Epidermal melanocyte (primary cell): Measurements from ENCODE around the gene ADK.

Experiments used
- DNase-seq: peaks from one replicate; pipeline ENCODE4 v3.0.0; 2011; ENCODE audit warnings: low spot score; ENCODE audit not compliant: insufficient read length

The ADK gene

DNA sequence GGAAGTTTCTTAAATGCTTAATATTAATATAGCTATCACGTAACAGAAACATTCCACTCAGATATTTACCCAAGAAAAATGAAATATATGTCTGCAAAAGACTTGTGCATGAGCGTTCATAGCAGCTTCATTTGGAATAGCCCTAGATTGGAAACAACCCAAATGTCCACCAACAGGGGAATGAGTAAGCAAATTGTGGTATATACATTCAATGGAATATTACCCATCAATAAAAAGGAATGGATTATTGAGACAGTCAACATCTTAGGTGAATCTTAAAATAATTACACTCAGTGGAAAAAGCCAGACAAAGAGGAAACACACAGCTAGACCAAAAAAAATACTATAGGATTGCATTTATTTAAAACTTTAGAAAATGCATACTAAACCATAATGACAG is 585.0 kb downstream of the ADK start:
- no peak for DNase-seq

DNA sequence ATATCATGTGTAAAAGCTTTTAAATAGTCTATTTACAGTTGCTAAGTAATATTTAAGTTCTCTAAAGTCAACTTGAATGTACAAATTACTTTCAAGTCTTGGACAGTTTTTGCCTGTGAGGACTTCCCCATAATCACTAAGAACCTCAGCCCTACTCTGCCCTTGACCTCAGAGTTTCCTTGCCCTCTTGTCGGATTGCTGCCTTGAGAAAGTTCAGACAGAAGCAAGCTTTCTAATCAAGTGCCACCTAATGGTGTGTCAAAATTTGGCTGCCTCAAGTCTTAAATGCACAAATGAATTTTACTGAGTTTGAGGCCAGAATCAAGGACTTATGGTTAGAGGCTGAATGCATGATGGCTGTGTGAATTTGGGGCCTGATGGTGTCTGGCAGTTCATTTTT is 587.0 kb downstream of the ADK start:
- no peak for DNase-seq

DNA sequence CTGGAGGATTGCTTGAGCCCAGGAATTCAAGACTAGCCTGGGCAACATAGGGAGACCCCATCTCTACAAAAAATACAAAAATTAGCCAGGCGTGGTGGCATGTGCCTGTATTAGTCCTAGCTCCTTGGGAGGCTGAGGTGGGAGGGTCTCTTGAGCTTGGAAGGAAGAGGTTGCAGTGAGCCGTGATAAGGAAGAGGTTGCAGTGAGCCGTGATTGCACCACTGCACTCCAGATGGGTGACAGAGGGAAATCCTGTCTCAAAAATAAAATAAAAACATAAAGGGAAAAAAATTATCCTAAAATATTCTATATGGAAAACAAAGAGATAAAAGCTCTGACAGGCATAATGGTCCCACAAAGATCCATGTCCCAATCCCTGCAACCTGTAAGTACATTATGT is 587.5 kb downstream of the ADK start:
- no peak for DNase-seq

DNA sequence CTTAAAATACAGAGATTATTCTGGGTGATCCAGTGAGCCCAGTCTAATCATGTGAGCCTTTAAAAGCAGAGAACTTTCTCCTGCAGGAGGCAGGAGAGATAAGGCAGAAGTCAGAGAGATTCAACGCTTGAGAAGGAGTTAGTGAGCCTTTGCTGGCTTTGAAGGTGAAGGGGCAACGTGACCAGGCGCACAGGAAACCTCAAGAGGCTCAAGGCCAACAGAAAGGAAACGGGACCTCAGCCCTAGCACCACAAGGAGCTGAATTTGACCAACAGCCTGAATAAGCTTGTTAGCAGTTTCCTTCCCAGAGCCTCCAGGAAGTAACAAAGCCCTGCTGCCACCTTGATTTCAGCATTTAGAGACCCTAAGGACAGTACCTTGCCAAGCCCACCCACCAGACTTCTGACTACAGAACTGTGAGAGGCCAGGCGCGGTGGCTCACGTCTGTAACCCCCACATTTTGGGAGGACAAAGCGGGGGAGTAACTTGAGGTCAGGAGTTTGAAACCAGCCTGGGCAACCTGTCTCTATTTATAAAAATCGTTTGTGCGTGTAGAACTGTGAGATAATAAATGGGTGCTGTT is 588.1 kb downstream of the ADK start:
- DNase-seq: no peak

DNA sequence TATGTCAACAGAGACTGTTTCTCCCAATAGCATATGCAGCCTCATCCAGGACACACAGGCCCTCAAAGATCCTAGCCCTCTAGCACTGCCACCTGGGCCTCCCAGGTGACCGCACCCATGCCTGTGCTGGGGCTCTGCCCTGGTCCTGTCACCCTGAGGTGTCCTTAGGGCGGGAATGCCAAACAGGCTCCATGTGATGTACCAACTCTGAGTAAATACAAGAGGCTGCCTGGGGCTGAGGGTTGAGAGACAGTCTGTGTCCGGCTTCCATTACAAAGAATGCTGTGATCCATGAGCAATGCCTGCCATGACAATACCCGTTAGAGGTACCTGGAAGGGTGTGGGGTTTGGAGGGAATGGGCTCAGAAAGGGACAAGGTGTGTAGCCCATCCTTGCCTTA is 592.4 kb downstream of the ADK start:
- no peak for DNase-seq

DNA sequence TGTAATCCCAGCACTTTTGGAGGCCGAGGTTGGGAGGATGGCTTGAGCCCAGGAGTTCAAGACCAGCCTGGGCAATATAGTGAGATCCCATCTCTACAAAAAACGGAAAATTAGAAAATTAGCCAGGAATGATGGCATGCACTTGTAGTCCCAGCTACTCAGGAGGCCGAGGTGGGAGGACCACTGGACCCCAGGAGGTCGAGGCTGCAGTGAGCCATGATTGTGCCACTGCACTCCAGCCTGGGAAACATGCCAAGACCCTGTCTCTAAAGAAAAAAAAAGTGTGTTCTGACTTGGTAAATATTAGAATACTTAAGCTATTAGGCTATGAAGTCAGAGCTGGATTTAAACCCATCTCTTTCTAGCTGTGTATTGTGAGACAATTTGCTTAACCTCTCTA is 594.4 kb downstream of the ADK start:
- DNase-seq: no peak

DNA sequence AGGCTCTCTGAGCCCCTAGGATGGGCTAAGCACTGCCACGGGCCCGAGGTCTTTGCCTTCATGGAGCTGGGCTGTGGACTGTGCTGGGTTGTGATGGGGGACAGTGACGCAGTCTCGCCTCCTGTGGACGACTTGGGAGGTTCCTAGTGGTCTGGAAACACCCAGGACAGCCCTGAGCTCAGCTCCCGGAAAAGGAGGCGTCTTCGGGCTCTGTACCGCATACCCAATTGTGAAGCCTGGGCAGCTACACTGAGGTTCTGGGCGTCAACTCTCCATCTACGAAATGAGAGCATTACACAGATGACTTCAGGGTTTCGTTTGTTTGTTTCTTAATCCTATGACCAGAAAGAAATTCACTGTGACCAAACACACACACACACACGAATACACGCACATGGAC is 595.8 kb downstream of the ADK start:
- DNase-seq: no peak

DNA sequence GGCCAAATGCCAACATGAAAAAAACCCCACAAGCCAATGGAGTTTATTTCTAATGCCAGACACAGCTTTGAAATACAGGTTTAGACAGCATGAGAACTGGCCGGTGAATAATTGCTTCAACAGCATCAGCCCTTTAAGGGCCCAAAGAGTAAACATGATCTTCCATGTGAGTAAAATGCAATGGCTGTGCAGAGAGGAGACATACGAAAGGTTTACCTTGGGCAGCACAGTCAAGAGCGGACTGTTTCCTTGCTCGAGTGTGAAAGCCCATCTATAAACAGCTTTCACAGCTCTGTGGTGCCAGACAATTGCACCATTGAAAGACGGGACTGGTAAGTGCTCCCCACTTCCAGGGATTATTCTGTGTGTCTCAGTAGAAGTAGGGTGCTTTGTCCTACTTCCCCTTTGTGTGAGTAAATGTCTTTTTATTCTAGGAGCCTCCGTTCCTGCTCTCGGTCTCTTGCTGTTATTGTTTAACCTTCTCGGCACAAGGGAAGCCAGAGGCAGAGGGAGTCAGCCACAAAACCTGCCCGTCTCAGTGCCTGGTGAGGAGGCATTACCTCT is 597.5 kb downstream of the ADK start:
- DNase-seq: no peak

DNA sequence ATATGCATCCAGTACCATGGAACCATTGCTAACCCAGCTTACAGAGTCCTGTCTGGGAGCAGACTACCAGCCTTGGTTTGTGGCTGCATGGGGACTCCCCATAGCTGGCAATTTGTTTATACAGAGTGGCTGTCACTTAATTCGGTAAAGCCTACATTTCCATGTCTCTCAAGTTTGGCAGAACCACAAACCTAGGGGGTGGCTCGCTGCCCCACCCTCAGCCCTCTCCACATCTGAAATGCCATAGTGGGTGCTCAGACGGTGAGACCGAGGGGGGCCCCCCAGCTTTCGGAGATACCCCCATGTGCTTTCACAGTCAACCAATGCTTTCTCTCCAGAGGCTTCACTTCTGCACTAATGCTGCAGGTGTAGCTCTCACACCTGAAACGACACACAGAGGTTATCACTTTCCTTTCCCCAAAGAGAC is 599.8 kb downstream of the ADK start:
- DNase-seq: no peak

DNA sequence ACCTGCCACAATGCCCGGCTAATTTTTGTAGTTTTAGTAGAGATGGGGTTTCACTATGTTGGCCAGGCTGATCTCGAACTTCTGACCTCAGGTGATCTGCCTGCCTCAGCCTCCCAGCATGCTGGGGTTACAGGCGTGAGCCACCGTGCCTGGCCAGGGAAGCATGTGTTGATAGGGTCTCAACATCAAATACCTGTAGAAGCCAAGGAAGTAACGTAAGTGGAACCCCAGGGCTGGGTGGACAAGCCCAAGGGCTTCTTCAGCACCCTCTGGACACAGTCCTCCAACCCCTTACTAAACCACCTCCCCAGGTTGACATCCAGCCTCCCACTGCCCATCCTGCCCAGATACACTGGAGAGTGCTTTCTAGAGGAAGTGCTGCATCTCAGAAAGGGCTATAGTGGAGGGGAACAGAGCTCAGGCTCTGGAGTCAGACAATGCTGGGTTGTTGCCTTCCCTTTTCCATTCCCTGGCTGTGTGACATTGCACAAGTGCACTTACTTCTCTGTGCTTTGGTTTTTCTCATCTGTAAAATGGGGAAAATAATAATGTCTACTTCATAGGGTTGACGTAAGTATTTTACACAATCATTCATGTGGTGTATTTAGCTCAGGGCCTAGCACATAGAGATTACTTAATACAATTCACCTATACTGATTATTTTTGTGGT is 601.5 kb downstream of the ADK start:
- DNase-seq: no peak

DNA sequence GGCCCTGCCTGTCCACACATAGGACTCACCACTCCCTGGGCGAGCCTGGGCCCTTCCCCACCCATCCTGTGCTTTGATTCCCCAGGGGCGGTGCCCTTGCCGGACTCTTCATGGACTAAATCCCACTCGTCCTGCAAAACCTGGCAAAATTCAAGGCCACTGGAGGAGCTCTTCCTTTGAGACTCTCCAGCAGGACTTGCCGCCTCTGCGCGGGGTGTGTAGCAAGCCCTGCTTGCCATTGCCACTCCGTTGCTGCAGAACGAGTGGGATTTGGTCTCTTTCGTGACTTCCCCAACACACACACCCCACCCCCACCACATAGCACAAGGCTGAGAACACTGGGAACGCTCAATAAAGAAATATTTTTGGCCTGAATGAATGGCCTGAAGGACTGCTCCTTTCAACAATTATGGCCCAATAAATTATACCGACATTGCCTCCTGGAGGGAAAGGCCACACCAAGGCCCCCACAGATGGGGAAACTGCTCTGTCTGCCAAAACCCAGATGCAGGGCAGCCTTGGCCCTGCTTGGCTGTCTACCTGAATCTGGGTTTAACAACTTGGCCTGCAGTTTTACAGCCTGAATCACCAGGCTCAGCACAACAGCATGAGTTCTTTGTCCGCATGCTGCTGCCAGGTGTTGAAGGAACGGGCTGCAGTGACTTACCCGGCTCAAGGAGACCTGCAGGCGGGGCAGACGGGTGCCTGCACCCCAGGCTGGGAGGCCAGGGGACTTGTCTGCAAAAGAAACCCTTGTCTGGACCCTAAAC is 602.6 kb downstream of the ADK start:
- peak; percentile 35 for DNase-seq

DNA sequence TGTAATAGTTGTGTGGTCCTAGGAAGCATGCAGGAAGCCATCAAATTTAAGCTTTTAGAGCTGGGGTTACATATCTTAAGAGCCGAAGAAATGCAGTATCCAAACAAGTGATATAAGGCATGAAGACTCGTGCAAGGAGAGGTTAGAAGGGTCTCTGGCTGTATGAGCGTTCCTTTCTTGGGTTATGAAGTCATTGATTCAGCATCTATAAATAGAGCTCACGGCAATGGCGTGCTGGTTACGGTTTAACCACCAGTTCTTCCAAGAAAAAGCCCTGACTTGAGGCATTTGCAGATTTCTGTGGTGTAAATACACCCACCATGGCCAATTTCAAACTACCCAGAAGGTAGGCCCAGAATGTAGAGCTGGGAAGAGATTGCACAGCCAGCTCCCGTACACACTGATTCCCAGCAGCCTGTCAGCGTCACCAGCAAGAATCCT is 603.4 kb downstream of the ADK start:
- DNase-seq: no peak

DNA sequence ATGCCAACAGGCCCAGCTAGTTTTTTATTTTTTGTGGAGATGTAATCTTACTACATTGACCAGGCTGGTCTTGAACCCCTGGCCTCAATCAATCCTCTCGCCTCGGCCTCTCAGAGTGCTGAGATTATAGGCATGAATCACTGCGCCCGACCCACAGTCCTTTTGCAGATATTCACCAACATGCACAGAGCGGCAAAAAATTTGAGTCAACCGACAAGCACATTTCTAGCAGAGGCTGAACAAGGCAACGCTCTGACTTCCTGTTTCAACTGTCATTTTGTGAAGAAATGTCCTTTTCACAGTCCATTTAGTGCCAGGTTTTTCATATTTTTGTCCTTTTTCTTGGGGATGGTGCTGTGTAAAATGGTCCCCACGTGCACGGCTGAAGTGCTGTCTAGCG is 604.3 kb downstream of the ADK start:
- DNase-seq: no peak
